Suprapubic skin (tissue), 4 donors: ENCODE data around the gene EIF2D.

ENCODE experiments used
- CTCF ChIP-seq, 2 donors: fragments of 200-600 bp in 1 of 2; fragments of 450-650 bp in 1 of 2; sonication (generic) in 1 of 2; IDR thresholded peaks; one replicate each; pipeline ENCODE4 v1.5.1; 2016 to 2019; ENCODE audit warnings: antibody characterized with exemption in 2 of 2, mild to moderate bottlenecking in 1 of 2, moderate library complexity in 1 of 2
- POLR2A ChIP-seq, 2 donors: fragments of 450-650 bp; IDR thresholded peaks; one replicate each; pipeline ENCODE4 v1.6.1; 2017; ENCODE audit warnings: antibody characterized with exemption in 2 of 2, mild to moderate bottlenecking in 2 of 2, moderate library complexity in 2 of 2
- POLR2AphosphoS5 ChIP-seq, 3 donors: sonication (generic); formaldehyde crosslinking; IDR thresholded peaks; one replicate each; pipeline ENCODE4 v1.6.1; 2017; ENCODE audit warnings: antibody characterized with exemption in 3 of 3

- TF ChIP-seq POLR2A (IDR thresholded peaks at IDR 0.05): no peak
- peak; percentile 48 to 67 for TF ChIP-seq CTCF (IDR thresholded peaks at IDR 0.05)
- no peak for TF ChIP-seq POLR2AphosphoS5 (IDR thresholded peaks at IDR 0.05)
Observed at GRCh38 chr1:206608108-206608698, 4.1 kb downstream of the EIF2D start.
